ENCODE measurements around the gene CLIC4.
"Not testable (repeated sequence)": the region's sequence is repeated elsewhere in the genome, so short reads cannot be mapped to it uniquely, and the experiment has no call there.

The CLIC4 gene

GRCh38 chr1:24773618-24774017 lies 28.4 kb downstream of the CLIC4 start:
- no peak for DNase-seq (ENCODE audit: low read depth)

DNA sequence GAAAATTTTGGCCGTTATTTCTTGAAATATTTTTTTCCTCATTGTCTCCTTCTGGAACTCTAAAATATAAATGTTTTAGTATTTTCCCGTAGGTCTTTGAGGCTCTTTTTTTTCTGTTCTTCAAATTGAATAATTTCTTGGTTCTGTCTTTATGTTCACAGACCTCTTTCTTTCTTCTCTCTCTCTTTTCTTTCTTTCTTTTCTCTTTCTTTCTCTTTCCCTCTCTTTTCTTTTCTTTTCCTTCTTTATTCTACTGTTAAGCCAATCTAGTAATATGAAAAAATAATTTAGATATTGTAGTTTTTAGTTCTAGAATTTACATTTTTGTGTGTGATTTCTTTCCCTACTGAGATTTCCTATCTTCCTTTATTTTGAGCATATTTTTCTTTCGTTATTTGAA lies 30.1 kb downstream of the CLIC4 start:
- no peak for DNase-seq (ENCODE audit: low read depth)

- no peak for DNase-seq (ENCODE audit: low read depth)
Measured at GRCh38 chr1:24775916-24776315, 30.7 kb downstream of the CLIC4 start.

DNA sequence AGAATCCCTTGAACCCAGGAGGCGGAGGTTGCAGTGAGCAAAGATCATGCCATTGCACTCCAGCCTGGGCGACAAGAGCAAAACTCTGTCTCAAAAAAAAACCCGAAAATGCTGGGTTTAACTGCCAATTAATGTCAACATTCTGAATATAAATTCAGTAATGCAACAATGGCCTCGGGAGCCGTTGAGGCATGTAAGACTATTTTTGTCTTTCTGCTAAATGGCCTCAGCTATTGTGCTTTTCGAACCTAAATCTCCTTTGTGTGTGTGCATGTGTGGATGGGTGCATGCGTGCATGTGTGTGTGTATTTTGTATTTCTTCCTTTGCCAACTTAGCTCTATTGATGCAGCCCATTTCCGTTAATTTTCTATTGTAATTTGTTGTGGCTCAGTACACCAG lies 31.6 kb downstream of the CLIC4 start:
- no peak for DNase-seq (ENCODE audit: low read depth)

GRCh38 chr1:24778141-24778540 lies 32.9 kb downstream of the CLIC4 start:
- no peak for DNase-seq (ENCODE audit: low read depth)

DNA sequence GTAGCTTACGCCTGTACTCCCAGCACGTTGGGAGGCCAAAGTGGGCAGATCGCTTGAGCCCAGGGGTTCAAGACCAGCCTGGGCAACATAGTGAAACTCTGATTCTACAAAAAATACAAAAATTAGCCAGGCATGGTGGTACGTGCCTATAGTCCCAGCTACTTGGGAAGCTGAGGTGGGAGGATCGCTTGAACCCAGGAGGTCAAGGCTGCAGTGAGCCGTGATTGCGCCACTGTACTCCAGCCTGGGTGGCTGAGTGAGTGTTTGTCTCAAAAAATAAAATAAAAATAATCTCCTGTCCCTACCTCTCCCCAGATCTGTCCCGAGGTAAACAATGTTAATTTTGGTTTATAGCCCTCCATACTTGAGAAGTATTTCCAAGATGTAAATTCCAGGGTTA lies 34.0 kb downstream of the CLIC4 start:
- DNase-seq (ENCODE audit: low read depth), result not testable (repeated sequence)

DNA sequence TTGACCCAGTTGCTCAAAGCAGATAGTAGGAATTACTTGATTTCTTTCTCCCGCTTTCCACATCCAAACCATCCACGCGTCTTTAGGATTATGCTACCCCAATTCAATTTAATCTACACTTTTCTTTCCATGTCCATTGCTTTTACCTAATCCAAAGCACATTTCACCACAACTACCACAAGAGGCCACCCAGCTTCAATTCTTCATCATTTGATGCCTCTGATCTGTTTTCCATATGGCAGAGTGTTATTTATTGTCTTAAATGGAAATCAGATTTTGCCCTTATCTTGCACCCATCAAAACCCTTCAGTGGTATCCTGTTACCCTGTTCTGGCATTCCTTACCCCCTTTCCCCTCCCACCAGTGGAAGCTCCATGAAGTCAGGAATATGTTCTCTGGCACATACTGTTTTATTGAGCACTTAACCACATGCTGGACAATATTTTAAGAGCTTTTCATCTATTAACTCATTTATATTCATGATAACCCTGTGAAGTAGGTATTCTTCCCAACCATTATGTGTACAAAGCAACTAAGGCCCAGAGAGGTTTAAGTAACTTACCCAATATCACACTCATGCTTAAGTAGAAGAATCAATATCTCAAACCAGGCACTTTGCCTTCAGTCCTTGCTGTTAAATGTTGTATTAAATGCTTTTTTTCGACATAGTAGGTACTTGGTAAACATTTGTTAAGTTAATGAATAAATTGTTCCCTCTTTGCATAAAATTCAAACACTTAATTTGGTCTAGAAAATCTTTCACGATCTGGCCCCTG lies 34.6 kb downstream of the CLIC4 start:
- DNase-seq (ENCODE audit: low read depth), result no peak

- DNase-seq (ENCODE audit: low read depth), result not testable (repeated sequence)
Measured at GRCh38 chr1:24780626-24781025, 35.4 kb downstream of the CLIC4 start.

- no peak for DNase-seq (ENCODE audit: low read depth)
Measured at GRCh38 chr1:24782689-24783088, 37.4 kb downstream of the CLIC4 start.

DNA sequence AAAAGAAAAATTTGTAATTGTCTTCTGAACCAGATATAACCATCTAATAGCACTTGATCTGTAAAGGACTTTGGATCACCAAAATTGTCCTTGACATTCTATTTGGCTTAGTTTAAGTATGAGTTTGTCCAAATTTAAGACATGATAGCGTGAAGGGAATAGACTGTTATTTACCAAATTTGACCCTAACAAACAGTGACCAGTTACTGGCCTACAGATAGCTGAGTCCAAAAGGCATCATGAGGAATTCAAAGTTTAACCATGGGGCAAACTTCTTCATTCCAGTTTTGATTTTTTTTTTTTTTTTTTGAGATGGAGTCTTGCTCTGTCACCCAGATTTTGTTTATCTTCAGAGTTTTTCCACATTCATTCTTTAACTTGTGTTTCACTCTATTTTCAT lies 38.5 kb downstream of the CLIC4 start:
- no peak for DNase-seq (ENCODE audit: low read depth)

GRCh38 chr1:24786191-24786590 lies 40.9 kb downstream of the CLIC4 start:
- DNase-seq (ENCODE audit: low read depth), result no peak

- no peak for DNase-seq (ENCODE audit: low read depth)
Measured at GRCh38 chr1:24790490-24790889, 45.2 kb downstream of the CLIC4 start.

- peak; percentile 58 for DNase-seq (ENCODE audit: low read depth)
Measured at GRCh38 chr1:24793447-24794129, 48.3 kb downstream of the CLIC4 start.

GRCh38 chr1:24794130-24794502 lies 48.9 kb downstream of the CLIC4 start:
- DNase-seq (ENCODE audit: low read depth), result not testable (repeated sequence)

DNA sequence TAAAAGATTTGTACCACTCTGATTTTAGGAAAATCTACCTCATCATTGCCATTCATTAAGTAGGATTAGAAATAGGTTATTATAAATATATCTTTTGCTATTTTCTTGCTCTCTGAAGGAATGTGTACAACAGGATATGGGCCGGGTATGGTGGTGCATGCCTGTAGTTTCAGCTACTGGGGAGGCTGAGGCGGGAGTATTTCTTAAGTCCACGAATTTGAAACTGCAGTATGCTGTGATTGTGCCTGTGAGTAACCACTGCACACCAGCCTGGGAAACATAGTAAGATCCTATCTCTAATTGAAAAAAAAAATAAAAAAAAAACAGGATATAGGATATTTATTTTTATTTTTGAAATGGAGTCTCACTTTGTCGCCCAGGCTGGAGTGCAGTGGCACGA lies 50.0 kb downstream of the CLIC4 start:
- no peak for DNase-seq (ENCODE audit: low read depth)

DNA sequence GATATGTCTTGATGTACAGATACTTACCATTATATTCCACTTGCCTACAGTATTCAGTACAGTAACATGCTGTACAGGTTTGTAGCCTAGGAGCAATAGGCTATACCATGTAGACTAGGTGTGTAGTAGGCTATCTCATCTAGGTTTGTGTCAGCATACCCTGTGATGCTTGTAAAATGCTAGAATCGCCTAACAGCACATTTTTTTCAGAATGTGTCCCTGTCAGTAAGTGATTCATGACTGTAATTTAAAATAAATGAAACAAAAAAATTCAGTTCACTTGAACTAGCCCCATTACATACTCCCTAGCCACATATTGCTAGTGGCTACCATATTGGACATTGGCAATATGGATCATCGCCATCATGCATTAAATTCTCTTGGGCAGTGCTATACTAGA lies 51.3 kb downstream of the CLIC4 start:
- DNase-seq (ENCODE audit: low read depth), result no peak

GRCh38 chr1:24799242-24799641 lies 54.0 kb downstream of the CLIC4 start:
- not testable (repeated sequence) for DNase-seq (ENCODE audit: low read depth)

DNA sequence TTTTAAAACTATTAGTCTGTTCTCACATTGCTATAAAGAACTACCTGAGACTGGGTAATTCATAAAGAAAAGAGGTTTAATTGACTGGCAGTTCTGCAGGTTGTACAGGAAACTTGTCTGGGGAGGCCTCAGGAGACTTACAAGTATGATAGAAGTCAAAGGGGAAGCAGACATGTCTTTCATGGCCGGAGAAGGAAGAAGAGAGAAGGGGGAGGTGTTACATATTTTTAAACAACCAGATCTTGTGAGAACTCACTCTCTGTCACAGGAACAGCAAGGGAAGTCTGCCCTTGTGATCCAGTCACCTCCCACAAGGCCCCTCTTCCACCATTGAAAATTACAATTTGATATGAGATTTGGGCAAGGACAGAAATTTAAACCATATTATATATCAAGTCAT lies 55.9 kb downstream of the CLIC4 start:
- no peak for DNase-seq (ENCODE audit: low read depth)

- no peak for DNase-seq (ENCODE audit: low read depth)
Measured at GRCh38 chr1:24803220-24803619, 58.0 kb downstream of the CLIC4 start.

GRCh38 chr1:24803987-24804530 lies 58.8 kb downstream of the CLIC4 start:
- DNase-seq (ENCODE audit: low read depth), result no peak

- peak; percentile 35 for DNase-seq (ENCODE audit: low read depth)
Measured at GRCh38 chr1:24805534-24806301, 60.5 kb downstream of the CLIC4 start.

DNA sequence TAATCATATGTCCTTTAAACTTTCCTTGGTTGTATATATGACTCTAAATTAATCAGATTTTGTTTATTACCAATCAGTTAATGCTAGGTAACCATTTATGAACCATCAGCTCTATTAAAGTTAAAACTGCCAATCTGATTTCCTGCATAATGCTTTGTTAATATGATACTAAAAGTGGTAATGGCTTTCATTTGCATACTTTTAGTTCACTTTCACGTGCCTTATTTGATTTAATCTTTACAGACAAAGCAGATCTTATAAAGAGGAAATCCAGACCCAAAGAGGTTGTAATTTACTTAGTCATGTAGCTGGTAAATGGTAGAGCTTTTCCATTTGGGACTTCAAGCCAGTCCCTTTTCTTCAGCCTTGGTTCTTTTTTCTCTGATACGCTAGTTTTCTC lies 61.3 kb downstream of the CLIC4 start:
- DNase-seq (ENCODE audit: low read depth), result no peak

- not testable (repeated sequence) for DNase-seq (ENCODE audit: low read depth)
Measured at GRCh38 chr1:24811494-24811893, 66.2 kb downstream of the CLIC4 start.
